ENCODE data around the gene RPSA.

DNA sequence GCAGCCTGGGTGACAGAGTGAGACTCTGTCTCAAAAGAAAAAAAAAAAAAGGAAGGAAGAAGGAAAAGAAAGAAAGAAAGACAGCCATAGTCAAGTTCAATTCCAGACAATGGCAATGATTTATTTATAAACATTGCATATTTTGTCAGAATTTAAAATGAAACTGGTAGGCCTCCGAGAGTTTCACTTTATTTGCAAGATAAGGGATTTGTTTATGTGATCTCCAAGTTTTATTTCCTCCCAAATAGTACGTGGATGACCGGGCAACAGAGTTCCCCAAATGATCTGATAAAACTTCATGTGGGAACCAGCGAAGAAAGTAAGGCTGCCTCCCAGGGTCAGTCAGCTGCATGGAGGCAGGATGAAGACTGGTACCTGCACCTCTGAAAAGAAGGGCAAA, 32.4 kb downstream of the RPSA start:
- TF ChIP-seq, protein P1, sequence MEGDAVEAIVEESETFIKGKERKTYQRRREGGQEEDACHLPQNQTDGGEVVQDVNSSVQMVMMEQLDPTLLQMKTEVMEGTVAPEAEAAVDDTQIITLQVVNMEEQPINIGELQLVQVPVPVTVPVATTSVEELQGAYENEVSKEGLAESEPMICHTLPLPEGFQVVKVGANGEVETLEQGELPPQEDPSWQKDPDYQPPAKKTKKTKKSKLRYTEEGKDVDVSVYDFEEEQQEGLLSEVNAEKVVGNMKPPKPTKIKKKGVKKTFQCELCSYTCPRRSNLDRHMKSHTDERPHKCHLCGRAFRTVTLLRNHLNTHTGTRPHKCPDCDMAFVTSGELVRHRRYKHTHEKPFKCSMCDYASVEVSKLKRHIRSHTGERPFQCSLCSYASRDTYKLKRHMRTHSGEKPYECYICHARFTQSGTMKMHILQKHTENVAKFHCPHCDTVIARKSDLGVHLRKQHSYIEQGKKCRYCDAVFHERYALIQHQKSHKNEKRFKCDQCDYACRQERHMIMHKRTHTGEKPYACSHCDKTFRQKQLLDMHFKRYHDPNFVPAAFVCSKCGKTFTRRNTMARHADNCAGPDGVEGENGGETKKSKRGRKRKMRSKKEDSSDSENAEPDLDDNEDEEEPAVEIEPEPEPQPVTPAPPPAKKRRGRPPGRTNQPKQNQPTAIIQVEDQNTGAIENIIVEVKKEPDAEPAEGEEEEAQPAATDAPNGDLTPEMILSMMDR (conservative IDR thresholded peaks at IDR 0.05): no peak
- TF ChIP-seq EZH2 (IDR thresholded peaks at IDR 0.05; ENCODE audit: low read depth): no peak
